Thyroid gland (tissue), 4 donors: ENCODE results near the gene MICOS13.

Experiments used
- CTCF ChIP-seq, 6 experiments: fragments of 200-600 bp in 3 of 6; fragments of 450-650 bp in 3 of 6; sonication (generic) in 3 of 6; IDR thresholded peaks; one replicate each; pipeline ENCODE4 v1.5.1; 2016 to 2019; ENCODE audit warnings: antibody characterized with exemption in 6 of 6, mild to moderate bottlenecking in 2 of 6, inconsistent platforms in 1 of 6, moderate library complexity in 1 of 6
- POLR2A ChIP-seq, 2 donors: fragments of 450-650 bp; IDR thresholded peaks; one replicate each; pipeline ENCODE4 v1.6.1; 2017; ENCODE audit warnings: antibody characterized with exemption in 2 of 2, mild to moderate bottlenecking in 2 of 2, moderate library complexity in 1 of 2

GRCh38 chr19:5683177-5683886, 3.0 kb upstream of the MICOS13 start:
- TF ChIP-seq CTCF (IDR thresholded peaks at IDR 0.05) (no peak), POLR2A (IDR thresholded peaks at IDR 0.05) (no peak)
